Left renal pelvis (tissue), 4 donors: Measurements from ENCODE around the gene ATP2A2. TPM values are rescaled to one million over a fixed set of nuclear protein-coding genes. Genes with fewer than 3 reads are reported as not detected.

Experiments used
- DNase-seq, 4 donors: peaks; one replicate each; pipeline ENCODE4 v3.0.0-alpha.2; 2013; ENCODE audit warnings: low read depth in 4 of 4, low spot score in 3 of 4
- polyA plus RNA-seq, 4 donors: library from polyadenylated mRNA; unstranded; fragments of 120-200 nt; gene quantifications; one replicate each; pipeline ENCODE4 v1.2.1, GENCODE V29; 2013; ENCODE audit not compliant: insufficient read length in 4 of 4

The ATP2A2 gene
- polyA plus RNA-seq, 4 donors = 114 to 176 (median 150) TPM

- DNase-seq = no peak
These were observed 6.9 kb downstream of the ATP2A2 start for GRCh38 chr12:110287986-110288385.

- DNase-seq = no peak
These were observed 8.1 kb downstream of the ATP2A2 start for GRCh38 chr12:110289044-110289710.

GRCh38 chr12:110289711-110290078 lies 8.6 kb downstream of the ATP2A2 start:
- DNase-seq = no peak

- no peak for DNase-seq
These were observed 20.2 kb downstream of the ATP2A2 start for GRCh38 chr12:110301065-110301806.

- DNase-seq = no peak
These were observed 23.1 kb downstream of the ATP2A2 start for GRCh38 chr12:110304061-110304551.

GRCh38 chr12:110307372-110307771 lies 26.3 kb downstream of the ATP2A2 start:
- no peak for DNase-seq

- no peak for DNase-seq
These were observed 29.7 kb downstream of the ATP2A2 start for GRCh38 chr12:110310763-110311162.

GRCh38 chr12:110311903-110312302 lies 30.9 kb downstream of the ATP2A2 start:
- no peak for DNase-seq

- no peak for DNase-seq
These were observed 31.7 kb downstream of the ATP2A2 start for GRCh38 chr12:110312581-110313360.

- DNase-seq = no peak
These were observed 33.3 kb downstream of the ATP2A2 start for GRCh38 chr12:110314308-110314707.

- no peak for DNase-seq
These were observed 35.8 kb downstream of the ATP2A2 start for GRCh38 chr12:110316861-110317260.

GRCh38 chr12:110317911-110318310 lies 36.9 kb downstream of the ATP2A2 start:
- DNase-seq = no peak

GRCh38 chr12:110320550-110320949 lies 39.5 kb downstream of the ATP2A2 start:
- DNase-seq = no peak

- no peak for DNase-seq
These were observed 48.7 kb downstream of the ATP2A2 start for GRCh38 chr12:110329710-110330109.

- no peak for DNase-seq
These were observed 49.1 kb downstream of the ATP2A2 start for GRCh38 chr12:110330124-110330523.

- no peak for DNase-seq
These were observed 49.5 kb downstream of the ATP2A2 start for GRCh38 chr12:110330544-110330943.

- DNase-seq = no peak
These were observed 52.2 kb downstream of the ATP2A2 start for GRCh38 chr12:110333201-110333600.

GRCh38 chr12:110335481-110336045 lies 54.5 kb downstream of the ATP2A2 start:
- DNase-seq = no peak

GRCh38 chr12:110337912-110338710 lies 57.1 kb downstream of the ATP2A2 start:
- DNase-seq = no peak

- DNase-seq = no peak
These were observed 57.7 kb downstream of the ATP2A2 start for GRCh38 chr12:110338754-110339153.
